HG02852 (cell line): ENCODE results near the gene CADPS.

Experiments
- ATAC-seq: cut with Tn5 transposase; IDR thresholded peaks from one replicate; pipeline ENCODE4 v1.9.1; 2021; ENCODE audit warnings: mild to moderate bottlenecking, moderate library complexity; ENCODE audit not compliant: unreplicated experiment

Gene CADPS

GRCh38 chr3:62566022-62566557 is 309.1 kb downstream of the CADPS start:
- ATAC-seq = peak; percentile 70

DNA sequence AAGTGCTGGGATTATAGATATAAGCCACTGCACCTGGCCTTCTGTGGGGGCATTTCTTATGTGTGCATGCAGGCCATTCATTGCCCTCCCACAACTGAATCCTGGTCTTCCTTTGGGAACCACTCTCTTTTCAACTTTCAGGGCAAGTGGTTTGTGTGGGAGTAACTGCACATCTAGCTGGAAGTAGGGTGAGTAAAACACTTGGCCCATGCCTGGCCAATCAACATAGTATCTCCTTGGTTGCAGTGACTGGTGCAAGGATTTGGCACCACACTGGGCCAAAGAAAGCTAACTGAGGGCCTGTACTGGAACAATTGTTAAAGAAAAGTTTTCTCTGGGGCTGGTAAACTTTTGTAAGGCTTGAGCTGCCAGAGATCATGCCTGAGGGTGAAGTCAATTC is 312.6 kb downstream of the CADPS start:
- no peak for ATAC-seq

- no peak for ATAC-seq
Observed at GRCh38 chr3:62562017-62562416, 313.2 kb downstream of the CADPS start.

GRCh38 chr3:62559831-62560445 is 315.3 kb downstream of the CADPS start:
- ATAC-seq = no peak

GRCh38 chr3:62558549-62559112 is 316.6 kb downstream of the CADPS start:
- no peak for ATAC-seq

GRCh38 chr3:62557983-62558382 is 317.2 kb downstream of the CADPS start:
- no peak for ATAC-seq

- no peak for ATAC-seq
Observed at GRCh38 chr3:62557450-62557849, 317.8 kb downstream of the CADPS start.

DNA sequence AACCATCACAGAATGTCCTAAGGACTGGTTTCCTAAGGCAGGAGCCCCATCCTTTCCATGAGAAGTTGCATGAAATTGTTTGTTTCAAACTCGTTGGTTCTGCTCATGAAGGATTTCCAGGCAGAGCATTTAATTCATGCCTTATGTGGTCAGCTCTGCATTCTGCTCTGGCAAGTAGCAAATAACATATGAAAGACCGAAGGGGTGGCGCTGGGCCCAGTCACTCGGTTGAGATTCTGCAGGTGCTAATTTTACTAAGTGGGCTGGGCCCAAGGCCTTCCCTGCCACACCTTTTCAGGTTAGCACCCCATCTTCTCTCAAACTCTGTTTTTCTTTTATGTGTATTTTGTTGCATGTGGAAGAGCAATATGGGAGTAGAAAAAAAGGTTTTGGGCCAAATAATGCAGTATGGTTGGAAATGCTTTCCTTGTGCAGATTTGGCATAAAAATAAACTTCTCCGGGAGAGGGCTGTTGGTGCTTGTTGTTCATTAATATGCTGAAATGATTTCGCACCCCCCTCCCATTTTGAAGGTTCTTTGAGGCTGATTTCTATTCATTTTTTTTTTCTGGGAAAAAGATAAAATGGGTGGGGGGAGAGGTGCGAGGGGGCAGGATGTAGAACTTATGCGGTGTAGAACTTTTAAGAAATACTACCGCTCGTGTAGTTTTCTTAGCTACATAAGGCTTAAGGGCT is 318.9 kb downstream of the CADPS start:
- no peak for ATAC-seq

- ATAC-seq = no peak
Observed at GRCh38 chr3:62554264-62554799, 320.9 kb downstream of the CADPS start.

- no peak for ATAC-seq
Observed at GRCh38 chr3:62553811-62554210, 321.4 kb downstream of the CADPS start.

- ATAC-seq = no peak
Observed at GRCh38 chr3:62551556-62551955, 323.7 kb downstream of the CADPS start.

- ATAC-seq = no peak
Observed at GRCh38 chr3:62550439-62550838, 324.8 kb downstream of the CADPS start.

GRCh38 chr3:62548528-62549205 is 326.5 kb downstream of the CADPS start:
- ATAC-seq = no peak

- ATAC-seq = no peak
Observed at GRCh38 chr3:62546266-62546665, 328.9 kb downstream of the CADPS start.

DNA sequence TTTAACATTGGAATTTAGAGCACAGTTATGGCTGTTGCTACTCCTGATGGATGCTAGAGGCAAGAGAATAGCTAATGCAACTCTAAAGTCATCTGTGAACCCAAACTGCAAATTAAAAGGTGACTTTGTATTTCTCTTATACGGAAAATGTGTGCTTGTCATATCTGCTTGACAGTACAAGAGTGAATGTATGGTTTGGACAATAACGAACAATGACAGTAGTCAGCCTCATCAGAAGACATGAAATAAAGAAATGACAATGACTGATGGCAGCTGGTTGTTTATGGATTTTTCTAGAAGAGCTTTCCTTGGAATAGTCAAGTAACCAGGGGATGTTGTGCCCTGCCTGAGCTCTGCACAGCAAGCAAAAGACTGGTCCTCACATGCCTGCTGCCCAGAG is 333.0 kb downstream of the CADPS start:
- no peak for ATAC-seq

DNA sequence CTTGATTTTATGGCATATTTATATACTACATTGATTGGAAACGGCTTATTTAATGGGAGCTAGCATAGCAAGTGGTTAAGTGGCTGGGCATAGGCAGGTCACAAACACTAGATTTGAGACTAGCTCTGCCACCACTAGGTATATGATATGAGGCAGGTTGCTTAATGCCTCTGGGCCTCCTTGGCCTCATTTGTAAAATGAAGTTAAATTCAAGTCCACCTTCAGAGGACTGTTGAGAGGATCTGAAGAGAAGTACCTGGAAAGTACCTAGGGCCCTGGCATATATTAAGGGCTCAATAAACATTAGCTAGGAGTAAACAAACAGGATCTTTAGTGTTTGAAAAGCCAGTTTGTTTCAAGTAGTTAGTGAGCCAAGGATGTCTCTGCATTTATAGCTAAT is 335.5 kb downstream of the CADPS start:
- ATAC-seq = no peak

DNA sequence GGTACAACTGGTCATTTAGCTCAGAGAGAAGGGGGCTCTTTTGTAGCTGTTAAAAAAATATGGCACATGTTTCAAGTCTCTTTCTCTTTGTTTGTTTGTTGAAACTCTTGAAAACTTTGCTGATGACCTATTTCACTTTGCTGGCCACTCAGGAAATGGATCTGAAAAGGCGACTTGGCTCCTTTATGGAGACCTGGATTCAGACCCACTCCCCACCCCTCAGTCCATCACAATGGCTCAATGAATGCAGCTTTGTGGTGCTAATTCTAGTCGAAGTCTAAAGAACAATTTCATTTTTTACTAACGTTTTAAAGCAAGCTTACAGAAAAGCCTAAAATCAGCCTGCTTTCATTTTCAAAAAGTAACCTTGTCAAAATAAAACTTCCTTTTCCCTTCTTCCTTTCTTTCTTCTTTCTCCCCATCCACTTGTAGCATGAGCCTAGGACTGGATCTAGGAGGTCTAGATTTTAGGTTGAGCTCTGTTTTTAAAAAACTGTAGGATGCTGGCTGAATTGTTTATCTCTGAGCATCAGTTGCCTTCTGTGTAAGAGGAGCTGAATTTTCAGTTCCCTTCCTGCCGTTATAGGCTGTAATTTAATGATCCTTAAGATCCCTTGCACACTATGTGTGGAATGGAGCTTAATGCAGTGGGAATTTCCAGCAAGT is 336.4 kb downstream of the CADPS start:
- no peak for ATAC-seq

GRCh38 chr3:62534326-62534725 is 340.9 kb downstream of the CADPS start:
- no peak for ATAC-seq

DNA sequence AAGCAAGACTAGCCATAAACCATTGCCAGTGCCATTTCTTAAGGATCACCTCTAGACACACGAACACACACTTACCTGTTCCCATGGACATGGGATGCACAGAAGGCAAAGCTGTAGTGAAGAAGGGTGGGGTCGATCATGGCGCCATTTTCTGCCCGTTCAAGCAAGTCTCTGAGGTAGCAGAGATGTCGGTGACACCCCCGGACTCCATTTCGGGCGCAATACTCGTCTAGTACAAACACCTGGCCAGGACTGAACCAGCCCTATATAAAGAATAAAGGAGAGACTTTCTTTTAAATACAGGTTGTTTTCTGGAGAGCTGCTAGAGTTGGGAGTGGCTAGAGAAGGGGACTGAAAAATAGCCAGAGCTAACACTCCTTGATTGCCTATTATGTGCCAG is 342.4 kb downstream of the CADPS start:
- no peak for ATAC-seq

DNA sequence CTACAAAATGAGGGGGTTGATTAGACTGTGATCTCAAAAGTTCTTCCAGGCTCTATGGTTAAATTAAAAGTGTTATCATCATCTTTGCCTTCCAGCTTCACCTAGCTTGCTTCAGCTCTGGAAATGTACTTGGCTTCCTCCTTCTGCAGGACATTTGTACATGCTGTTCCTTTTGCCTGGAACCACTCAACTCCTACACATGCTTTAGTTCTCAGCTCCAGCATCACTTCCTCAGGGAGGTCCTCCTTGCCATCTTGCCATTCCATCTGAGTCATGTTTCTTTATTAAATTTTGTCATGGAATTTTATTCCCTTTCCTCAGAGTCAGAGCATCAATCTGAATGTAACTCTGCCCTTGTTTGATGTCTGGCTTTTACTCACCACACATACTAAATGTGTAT is 343.2 kb downstream of the CADPS start:
- no peak for ATAC-seq

DNA sequence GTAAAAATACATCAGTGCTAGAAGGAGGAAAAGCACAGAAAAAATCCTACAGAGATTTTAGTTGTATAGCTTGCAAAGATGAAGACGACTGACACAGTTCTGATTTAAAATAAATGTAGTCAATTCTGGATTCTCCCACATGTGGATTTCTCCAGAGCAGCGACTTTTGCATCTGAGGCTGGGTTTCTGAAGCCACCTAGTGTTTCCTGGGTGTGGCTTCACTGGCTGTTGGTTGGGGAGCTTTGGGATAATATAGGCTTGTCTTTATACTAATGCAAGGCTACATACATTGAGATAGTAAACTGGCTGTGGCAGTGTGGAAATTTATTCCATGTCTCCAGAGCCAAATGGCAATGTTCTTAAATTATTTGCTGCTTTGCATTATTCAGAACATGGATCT is 343.7 kb downstream of the CADPS start:
- no peak for ATAC-seq
